ENCODE data around the gene CILP2.
A peak's percentile ranks its signal among the peaks of the same experiment; 100 is the strongest.

Gene CILP2

DNA sequence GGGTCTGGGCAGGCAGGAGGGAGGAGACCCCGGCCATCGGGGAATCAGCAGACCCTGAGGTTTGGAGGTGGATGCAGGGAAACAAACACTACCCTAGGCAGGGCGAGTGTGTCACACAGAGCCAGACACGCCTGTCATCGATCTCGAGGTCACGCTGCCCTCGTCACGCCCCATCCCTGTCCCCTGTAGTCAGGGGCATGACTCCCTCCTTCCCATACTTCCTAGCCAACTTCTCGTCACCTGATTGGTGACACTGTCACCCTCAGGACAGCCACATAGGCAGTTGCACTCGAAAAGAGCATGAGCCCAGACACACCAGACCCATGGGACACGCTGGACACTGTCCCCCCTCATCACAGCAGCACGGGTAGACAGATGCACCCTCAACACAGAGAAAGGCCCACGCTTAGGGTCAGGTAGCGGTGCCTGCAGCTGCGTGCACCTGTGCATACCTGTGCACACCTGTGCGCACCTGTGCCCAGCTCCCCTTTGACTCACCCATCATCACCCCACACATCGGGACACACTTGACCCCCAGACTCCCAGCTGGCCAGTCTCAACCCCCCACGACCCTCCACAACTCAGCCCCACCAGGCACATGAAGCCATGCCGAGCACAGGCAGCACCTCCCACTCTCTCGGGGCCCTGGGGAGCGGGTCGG lies 11.9 kb downstream of the CILP2 start:
- no peak for DNase-seq (ENCODE audit: low read depth)
- H3K4me3 ChIP-seq (ENCODE audit: low read depth, low read length): no peak overlapping the region
- TF ChIP-seq, protein P1, sequence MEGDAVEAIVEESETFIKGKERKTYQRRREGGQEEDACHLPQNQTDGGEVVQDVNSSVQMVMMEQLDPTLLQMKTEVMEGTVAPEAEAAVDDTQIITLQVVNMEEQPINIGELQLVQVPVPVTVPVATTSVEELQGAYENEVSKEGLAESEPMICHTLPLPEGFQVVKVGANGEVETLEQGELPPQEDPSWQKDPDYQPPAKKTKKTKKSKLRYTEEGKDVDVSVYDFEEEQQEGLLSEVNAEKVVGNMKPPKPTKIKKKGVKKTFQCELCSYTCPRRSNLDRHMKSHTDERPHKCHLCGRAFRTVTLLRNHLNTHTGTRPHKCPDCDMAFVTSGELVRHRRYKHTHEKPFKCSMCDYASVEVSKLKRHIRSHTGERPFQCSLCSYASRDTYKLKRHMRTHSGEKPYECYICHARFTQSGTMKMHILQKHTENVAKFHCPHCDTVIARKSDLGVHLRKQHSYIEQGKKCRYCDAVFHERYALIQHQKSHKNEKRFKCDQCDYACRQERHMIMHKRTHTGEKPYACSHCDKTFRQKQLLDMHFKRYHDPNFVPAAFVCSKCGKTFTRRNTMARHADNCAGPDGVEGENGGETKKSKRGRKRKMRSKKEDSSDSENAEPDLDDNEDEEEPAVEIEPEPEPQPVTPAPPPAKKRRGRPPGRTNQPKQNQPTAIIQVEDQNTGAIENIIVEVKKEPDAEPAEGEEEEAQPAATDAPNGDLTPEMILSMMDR (IDR thresholded peaks at IDR 0.05; ENCODE audit: low read depth, low read length, missing control alignments): no peak
- in situ Hi-C loops (cut with HindIII; ENCODE audit: low sequenced_read_pairs): no loop called here

DNA sequence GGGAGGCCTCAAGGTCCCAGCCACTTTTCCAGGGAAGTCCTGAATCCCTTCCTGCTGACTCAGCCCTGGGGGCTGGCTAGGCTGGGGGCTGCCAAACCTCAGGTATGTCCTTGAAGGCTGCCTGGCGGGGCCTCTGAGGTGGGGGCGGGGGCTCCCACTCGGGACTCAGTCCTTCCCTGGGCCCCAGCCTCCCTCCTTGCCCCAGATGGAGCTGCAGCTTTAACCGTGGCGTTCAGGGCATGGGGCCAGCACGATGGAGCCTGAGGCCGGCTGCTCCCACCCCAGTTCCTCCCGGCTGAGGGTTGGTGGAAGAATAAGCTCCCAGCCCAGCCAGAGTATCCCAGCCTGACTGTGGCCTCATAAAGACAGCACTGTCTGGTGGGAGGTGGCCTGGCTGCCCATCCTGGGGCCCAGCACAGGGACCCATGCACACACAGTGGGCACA lies 12.4 kb downstream of the CILP2 start:
- no peak overlapping the region for H3K4me3 ChIP-seq (ENCODE audit: low read depth, low read length)
- in situ Hi-C loops (cut with HindIII; ENCODE audit: low sequenced_read_pairs): no loop called here
- peak; percentile 67 for DNase-seq (ENCODE audit: low read depth)
- TF ChIP-seq, protein P1 (IDR thresholded peaks at IDR 0.05; ENCODE audit: low read depth, low read length, missing control alignments): no peak

DNA sequence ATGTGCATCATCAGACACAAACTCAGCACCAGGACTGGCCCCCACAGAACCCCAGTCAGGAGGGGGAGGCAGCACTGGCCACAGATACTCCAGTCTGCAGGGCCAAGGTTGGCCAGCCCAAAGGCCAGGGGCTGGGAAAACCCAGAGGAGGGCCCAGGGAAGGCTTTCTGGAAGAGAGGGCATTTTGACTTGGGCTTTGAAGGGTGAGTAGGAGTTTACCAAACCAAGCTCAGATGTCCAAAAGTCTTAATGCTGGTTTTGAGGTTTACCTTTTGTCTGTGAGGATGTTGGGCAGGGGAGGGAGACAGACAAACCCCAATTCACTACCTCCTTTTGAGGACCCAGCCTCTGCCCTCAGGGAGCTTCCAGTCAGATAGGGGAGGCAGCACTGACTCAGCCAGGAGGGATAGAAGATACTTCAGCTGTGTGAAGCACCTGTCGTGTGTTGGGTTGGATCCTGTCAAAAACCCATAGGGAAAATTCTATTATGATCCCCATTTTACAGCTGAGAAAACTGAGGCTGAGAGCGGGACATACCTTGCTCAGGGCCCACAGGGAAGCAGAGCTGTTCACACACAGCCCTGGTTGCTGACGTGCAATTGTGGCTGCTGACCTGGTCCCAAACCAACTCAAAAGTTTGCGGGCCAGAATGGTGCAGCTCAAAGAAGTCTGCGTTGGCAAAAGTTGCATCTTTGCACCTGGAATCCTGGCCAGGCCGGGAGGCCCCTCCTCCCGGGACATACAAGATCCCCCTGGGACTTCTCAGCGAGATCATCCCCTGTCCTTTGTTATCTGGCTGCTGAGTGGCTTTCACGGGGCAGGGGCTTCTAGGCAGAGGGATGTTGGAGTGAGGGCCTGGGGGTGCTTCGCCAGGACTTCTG lies 13.1 kb downstream of the CILP2 start:
- TF ChIP-seq, protein P1 (IDR thresholded peaks at IDR 0.05; ENCODE audit: low read depth, low read length, missing control alignments): no peak
- DNase-seq (ENCODE audit: low read depth): peak; percentile 6
- no peak overlapping the region for H3K4me3 ChIP-seq (ENCODE audit: low read depth, low read length)
- in situ Hi-C loops (cut with HindIII; ENCODE audit: low sequenced_read_pairs): no loop called here

DNA sequence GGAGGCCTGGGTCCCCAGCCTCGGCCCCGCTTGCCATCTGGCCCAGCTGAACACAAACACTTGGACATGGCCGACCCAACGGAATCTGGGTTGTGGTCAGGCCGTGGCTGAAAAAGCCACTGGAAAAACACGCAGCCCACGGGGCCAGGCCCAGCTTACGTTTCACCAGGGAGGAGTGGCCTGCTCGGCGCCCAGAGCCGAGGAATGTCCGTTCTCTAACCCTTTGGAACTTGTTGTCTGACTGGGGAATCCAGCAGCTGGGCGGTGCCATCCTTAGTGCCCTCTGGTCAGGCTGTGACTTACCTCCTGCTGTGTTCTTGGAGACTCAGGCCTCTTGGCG lies 13.8 kb downstream of the CILP2 start:
- H3K4me3 ChIP-seq (ENCODE audit: low read depth, low read length): no peak overlapping the region
- in situ Hi-C loops (cut with HindIII; ENCODE audit: low sequenced_read_pairs): no loop called here
- DNase-seq (ENCODE audit: low read depth): peak; percentile 40
- TF ChIP-seq, protein P1 (IDR thresholded peaks at IDR 0.05; ENCODE audit: low read depth, low read length, missing control alignments): no peak

DNA sequence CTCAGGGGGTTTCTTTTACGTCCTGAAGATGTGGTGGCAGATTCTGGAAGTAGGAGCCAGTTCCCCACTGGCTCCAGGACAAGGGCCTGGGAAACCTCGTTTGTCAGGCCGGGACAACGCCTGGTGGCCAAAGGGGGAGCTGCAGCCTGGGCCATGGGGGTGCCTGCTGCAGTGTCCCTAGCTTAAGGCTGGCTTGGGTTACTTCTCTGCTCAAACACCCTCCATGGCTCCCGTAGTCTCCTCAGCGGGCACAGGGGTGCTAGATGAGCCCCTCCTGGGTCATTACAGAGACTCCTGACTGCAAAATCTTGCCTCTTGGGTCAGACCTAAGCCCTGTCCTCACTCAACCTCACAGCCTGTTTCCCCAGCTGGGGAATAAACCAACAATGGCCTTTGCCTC lies 14.7 kb downstream of the CILP2 start:
- in situ Hi-C loops (cut with HindIII; ENCODE audit: low sequenced_read_pairs): no loop called here
- TF ChIP-seq, protein P1 (IDR thresholded peaks at IDR 0.05; ENCODE audit: low read depth, low read length, missing control alignments): peak; percentile 79
- DNase-seq (ENCODE audit: low read depth): no peak
- H3K4me3 ChIP-seq (ENCODE audit: low read depth, low read length): no peak overlapping the region

DNA sequence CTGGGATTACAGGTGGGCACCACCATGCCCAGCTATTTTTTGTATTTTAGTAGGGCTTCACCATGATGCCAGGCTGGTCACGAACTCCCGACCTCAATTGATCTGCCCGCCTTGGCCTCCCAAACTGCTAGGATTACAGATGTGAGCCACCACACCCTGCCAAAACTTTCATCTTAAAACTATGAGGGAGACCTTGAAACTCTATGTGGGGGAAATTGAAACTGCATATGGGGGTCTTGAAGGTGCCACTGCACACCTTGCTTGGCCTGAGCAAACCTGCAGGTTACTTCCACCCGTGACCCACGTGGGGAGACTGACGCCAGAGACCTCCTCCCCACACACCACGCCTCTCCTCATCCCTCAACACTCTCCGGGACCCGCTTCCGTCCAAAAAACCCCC lies 15.6 kb downstream of the CILP2 start:
- in situ Hi-C loops (cut with HindIII; ENCODE audit: low sequenced_read_pairs): no loop called here
- TF ChIP-seq, protein P1 (IDR thresholded peaks at IDR 0.05; ENCODE audit: low read depth, low read length, missing control alignments): no peak
- no peak for DNase-seq (ENCODE audit: low read depth)
- H3K4me3 ChIP-seq (ENCODE audit: low read depth, low read length): no peak overlapping the region

Measured in astrocyte of the cerebellum (primary cell).